GM12874 (cell line): Measurements from ENCODE around the gene AUTS2.

ENCODE experiments used
- TF ChIP-seq, protein P1 (sequence below): IDR thresholded peaks from 2 replicates; pipeline ENCODE4 v1.5.1; 2011; ENCODE audit warnings: low read depth, mild to moderate bottlenecking, control low read depth, low read length, moderate library complexity; ENCODE audit not compliant: insufficient read depth

Gene AUTS2

GRCh38 chr7:70616211-70616610 is 1017.9 kb downstream of the AUTS2 start:
- TF ChIP-seq, protein P1, sequence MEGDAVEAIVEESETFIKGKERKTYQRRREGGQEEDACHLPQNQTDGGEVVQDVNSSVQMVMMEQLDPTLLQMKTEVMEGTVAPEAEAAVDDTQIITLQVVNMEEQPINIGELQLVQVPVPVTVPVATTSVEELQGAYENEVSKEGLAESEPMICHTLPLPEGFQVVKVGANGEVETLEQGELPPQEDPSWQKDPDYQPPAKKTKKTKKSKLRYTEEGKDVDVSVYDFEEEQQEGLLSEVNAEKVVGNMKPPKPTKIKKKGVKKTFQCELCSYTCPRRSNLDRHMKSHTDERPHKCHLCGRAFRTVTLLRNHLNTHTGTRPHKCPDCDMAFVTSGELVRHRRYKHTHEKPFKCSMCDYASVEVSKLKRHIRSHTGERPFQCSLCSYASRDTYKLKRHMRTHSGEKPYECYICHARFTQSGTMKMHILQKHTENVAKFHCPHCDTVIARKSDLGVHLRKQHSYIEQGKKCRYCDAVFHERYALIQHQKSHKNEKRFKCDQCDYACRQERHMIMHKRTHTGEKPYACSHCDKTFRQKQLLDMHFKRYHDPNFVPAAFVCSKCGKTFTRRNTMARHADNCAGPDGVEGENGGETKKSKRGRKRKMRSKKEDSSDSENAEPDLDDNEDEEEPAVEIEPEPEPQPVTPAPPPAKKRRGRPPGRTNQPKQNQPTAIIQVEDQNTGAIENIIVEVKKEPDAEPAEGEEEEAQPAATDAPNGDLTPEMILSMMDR: no peak

DNA sequence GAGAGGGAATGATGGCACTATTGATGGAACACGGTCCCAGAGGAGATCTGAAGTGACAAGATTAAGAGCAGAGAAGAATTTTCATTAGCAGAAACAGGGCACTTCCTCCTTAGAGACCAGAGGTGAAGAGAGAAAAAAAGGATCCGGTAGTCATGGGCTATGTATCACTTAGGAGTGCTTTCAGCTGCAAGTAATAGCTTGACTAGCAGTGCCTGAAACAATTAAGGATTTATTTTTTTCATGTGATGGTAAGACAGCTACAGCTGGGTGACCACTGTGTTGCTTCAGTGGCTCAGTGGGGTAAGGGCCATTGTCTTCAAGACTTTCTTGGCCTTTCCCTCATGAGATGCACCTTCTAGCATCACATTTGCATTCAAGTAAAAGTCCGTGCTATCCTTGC is 1018.5 kb downstream of the AUTS2 start:
- TF ChIP-seq, protein P1: no peak

- TF ChIP-seq, protein P1: no peak
Measured at GRCh38 chr7:70618020-70618551, 1019.8 kb downstream of the AUTS2 start.

GRCh38 chr7:70619130-70619529 is 1020.9 kb downstream of the AUTS2 start:
- TF ChIP-seq, protein P1: no peak

DNA sequence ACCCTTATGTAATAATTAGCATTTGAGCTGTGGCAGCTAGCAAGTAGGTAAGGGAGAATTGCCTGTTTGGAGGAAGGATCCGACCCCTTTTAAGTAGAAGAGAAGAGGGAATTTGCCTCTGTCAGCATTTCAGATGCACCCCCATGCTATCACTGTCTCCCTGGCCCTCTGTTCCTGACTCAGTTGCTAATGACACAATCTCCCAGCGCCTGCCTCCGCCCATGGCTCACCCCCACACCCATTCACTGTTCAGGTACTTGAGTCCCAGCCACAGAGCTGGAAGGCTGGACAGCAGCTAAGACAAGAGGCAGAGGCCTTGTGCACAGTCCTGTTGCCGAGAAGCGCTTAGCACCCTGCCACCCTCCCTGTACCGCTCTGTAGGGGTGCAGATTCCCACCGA is 1021.4 kb downstream of the AUTS2 start:
- TF ChIP-seq, protein P1: no peak

DNA sequence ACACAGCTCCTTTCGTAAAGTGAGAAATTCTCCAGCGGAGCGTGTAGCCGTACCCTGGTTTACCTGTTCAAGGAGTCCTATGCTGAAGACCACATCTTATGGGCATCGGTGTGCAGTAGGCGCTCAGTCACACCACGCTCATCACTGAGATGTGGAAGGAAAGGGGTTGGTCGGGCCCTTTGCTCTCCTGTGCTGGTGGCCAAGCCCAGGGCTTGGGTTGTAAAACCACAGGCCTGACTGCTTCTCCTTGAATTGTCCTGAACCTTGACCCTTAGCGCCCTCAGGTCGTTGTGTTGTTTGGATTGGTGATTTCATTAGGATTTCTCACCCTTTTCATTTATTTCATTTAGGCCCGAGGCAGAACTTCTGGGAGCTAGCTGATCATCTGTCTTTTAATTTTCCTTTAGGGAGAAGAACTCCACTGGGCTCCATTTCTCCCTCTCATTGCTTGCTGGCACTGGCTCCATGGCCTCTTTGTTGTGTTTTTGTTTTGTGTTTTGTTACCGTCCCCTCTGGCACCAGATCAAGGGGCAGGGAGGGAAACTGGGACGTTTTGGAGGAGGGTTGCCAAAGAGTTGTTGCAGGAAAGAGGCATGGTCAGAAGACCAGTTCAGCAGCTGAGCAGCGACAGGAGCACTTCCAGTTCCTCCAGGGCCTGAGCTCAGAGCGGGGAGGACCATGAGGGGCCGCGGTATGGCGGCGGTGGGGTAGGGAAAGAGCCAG is 1022.2 kb downstream of the AUTS2 start:
- TF ChIP-seq, protein P1: no peak

DNA sequence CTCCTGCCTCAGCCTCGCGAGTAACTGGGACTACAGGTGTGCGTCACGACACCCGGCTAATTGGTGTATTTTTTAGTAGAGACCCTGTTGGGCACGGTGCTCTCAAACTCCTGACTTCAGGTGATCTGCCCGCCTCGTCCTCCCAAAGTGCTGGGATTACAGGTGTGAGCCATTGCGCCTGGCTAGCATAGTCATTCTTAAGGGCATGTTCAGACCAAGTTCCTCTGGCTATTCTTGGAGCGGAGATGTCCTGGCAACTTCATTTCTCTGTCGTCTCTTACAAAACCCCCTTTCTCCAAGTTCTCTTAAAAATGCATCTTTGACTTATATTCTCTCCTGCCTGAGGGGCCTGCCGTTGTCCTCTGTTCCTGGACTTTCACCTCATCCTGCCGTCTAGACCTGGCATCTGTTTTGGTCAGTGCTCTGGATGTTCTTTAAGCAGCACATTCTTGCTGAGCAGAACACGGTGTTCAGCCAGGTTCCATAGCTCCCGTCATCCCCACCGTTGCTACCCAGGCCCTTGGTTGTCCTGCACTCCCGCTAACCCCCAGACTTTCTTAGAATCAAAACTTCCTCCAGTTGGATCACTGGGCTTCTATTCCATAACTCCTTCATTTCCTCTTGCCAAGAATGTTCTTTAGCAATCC is 1023.8 kb downstream of the AUTS2 start:
- TF ChIP-seq, protein P1: no peak
